ENCODE measurements around the gene ITPR3.

The ITPR3 gene

DNA sequence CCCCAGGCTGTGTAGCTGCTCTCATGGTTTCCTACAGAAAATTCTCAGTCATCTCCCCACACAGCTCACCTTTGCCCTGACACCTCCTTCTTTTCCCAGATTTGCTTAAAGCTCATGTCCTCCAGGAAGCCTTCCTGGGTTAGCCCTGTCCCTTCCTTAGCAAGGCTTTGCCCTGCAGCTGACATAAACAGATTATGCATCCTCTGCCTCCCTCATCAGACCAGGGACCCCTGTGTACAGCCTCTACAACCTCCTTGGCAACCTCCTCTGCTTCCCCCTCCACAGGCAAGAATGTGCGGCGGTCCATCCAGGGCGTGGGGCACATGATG is 50.6 kb downstream of the ITPR3 start:
- no peak for DNase-seq

DNA sequence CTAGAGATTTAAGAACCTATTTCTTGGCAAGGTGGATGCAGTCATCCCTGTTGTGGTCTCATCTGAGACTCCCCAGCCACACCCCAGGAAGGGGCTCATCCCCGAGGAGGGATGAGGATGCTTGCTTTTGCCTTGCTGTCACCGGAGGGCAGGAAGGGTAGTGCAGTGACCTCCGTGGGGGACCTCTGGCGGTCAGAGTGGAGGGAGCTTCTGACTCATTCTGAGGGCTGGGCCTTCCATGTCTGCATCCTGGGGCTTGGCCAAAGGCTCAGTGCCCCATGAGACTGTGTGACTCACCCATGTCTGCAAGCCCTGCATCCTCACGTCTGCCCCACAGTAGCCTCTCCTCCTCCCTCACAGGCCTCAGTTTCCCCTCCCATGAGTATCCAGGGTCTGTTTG is 51.7 kb downstream of the ITPR3 start:
- no peak for DNase-seq

- DNase-seq = no peak
These were observed 52.7 kb downstream of the ITPR3 start for GRCh38 chr6:33673851-33674250.

- no peak for DNase-seq
These were observed 54.8 kb downstream of the ITPR3 start for GRCh38 chr6:33675968-33676367.

- no peak for DNase-seq
These were observed 55.5 kb downstream of the ITPR3 start for GRCh38 chr6:33676416-33677142.

DNA sequence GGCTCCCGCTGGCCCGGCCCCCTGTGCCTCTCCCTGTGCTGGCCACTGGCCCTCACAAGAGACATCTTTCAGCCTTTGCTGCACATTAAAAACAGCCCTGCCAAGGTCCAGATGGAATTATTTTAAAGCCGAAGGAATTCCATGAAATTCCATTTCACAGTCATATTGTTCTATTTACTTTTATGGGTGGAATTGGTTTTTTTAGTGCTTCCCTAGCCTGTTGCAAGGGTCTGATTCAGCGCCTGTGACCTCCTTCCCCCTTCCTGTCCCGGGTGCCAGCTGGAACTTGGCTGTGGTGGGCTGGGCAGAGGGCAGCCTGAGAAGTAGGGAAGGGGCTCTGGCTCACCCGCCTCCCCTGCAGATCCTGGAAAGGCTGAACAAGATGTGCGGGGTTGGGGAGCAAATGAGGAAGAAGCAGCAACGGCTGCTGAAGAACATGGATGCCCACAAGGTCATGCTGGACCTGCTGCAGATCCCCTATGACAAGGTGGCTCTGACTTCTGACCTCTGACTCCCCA is 56.1 kb downstream of the ITPR3 start:
- no peak for DNase-seq

DNA sequence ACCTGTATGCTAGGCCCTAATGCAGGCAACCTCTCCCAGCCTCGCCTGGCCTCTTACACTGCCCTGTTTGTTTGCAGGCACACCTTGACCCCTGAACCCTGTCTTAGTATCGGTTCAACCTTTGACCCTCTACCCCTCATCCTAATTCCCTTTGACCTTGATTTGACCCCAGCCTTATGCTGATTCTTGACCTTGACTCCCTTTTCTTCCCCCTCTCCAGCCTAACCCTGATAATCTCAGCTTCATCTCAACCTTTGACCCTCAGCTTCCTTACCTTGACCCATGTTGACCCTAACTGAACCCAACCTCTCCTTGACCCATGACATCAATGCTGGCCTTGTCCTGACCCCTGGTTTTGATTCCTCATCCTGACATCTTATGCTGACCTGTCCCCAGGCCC is 56.6 kb downstream of the ITPR3 start:
- no peak for DNase-seq

- no peak for DNase-seq
These were observed 57.3 kb downstream of the ITPR3 start for GRCh38 chr6:33678233-33678931.

DNA sequence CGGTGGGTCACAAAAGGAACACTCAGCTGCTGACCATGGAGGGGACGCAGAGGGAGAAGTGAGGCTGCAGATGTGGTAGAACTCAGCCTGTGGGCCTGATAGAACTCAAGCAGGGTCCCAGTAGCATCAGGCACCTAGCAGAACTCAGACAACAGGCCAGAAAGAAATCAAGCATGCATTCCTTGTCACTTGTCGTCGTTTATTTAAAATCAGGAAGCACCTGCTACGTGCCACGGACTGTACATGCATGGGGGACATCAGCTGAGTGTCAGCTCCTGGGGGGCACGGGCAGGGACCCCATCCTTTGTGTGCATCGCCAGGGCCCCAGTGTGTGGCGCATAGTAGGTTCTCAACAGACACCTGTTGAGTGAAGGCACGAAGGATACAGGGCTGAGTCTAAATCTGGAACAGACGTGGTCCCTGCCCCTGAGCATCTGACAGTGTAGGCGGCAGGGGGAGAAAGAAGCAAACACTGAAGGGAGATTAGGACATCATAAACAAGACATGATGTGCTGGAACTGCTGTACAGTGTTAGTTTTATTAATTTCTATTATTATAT is 57.9 kb downstream of the ITPR3 start:
- no peak for DNase-seq

DNA sequence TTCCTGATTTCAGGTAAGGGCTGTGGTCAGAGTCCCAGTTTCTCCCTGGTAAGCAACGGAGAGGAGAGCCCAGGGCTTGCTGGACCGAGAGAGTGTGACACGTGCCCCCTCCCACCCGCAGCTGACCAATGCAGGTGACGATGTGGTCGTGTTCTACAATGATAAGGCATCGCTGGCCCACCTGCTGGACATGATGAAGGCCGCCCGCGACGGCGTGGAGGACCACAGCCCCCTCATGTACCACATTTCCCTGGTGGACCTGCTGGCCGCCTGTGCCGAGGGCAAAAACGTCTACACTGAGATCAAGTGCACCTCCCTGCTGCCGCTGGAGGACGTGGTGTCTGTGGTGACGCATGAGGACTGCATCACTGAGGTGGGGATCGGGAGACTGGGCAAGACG is 58.6 kb downstream of the ITPR3 start:
- no peak for DNase-seq

GRCh38 chr6:33682341-33682740 is 61.2 kb downstream of the ITPR3 start:
- DNase-seq = no peak

- no peak for DNase-seq
These were observed 62.0 kb downstream of the ITPR3 start for GRCh38 chr6:33683051-33683571.

DNA sequence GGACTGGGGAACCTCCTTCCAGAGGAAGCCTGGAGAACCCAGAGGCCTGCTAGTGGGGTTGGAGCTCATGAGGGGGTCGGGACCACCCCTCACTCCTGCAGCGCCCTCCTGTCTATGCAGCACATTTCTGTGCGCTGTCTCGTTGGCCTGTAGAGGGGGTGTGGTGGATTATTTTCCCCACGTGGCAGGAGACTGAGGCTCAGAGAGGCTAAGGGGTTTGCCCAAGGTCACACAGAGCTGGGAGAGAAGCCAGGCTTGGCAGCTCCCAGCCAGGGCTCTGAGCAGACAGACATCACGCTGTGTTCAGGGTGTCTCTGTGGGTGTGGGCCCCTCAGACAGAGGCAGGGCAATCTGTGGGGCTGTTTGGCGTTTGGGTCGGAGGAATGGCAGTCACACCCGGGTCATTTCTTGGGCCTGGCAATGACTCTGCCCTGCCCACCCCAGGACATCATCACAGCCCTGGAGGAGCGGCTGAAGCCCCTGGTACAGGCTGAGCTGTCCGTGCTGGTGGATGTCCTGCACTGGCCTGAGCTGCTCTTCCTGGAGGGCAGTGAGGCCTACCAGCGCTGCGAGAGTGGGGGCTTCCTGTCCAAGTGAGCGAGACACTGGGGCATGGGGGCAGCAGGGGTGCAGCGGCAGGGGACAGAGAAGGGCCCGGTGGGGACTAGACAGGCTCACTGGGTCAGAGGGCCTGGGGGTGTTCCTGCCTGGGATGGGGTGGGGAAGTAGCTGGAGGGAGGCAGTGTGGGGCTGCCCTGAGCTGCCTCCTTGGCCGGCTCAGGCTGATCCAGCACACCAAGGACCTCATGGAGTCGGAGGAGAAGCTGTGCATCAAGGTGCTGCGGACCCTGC is 62.7 kb downstream of the ITPR3 start:
- no peak for DNase-seq

DNA sequence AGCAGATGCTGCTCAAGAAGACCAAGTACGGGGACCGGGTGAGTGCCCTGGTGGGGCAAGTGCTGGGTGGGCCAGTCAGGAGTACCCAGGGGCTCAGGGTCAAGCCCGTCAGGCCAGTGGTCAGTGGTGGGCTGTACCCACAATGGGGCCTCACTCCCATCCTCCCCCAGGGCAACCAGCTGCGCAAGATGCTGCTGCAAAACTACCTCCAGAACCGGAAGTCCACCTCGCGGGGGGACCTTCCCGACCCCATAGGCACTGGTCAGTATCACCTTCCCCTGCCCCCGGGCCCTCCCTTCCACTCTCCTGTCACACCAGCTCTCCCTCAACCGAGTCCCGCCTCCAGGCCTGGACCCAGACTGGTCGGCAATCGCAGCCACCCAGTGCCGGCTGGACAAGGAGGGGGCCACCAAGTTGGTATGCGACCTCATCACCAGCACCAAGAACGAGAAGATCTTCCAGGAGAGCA is 63.3 kb downstream of the ITPR3 start:
- no peak for DNase-seq

- DNase-seq = no peak
These were observed 63.9 kb downstream of the ITPR3 start for GRCh38 chr6:33684983-33685382.

DNA sequence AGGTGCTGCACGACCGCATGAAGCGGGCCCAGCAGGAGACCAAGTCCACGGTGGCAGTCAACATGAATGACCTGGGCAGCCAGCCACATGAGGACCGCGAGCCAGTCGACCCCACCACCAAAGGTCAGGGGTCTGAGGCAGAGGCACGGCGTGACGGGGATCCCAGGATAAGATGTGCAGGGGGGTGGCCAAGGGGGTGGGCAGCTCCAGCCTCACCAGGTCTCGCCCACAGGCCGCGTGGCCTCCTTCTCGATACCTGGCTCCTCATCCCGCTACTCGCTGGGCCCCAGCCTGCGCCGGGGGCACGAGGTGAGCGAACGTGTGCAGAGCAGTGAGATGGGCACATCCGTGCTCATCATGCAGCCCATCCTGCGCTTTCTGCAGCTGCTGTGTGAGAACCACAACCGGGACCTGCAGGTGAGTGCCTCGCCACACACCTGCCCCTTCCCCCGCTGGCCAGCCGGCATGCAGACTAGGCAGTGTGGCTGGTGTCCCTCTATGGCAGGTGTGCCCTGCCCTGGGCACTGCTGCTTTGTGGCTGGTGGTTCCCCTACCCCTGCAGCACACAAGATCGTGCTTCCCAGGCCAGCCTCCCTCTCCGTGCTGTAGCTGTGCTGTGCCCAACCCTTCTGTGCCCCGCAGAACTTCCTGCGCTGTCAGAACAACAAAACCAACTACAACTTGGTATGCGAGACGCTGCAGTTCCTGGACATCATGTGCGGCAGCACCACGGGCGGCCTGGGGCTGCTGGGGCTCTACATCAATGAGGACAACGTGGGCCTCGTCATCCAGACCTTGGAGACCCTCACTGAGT is 64.5 kb downstream of the ITPR3 start:
- no peak for DNase-seq

DNA sequence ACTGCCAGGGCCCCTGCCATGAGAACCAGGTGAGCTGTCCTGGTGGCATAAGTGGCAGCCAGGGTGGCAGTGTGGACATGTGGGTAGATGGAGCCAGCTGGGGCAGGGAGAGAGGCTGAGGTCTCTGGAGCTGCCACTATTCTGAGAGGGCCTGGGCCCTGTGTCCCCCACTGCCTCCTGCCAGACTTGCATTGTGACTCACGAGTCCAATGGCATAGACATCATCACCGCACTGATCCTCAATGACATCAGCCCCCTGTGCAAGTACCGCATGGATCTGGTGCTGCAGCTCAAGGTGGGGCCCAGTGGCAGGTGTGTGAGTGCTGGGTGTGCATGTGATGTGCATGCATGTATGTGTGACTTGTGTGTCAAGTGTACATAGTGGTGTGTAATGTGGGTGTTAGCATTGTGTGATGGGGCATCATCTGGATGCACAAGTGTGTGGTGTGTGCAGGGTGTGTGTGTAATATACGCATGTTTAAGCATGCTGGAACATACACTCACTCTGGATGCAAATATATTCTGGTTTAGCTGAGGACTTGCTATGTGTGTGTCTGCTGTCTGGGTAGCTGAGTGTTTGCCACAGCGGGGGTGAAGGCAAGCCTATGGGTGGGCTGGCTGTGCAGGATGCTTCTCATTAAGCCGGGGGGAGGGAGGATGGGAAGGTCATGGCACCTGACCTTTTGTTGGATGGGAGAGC is 65.3 kb downstream of the ITPR3 start:
- no peak for DNase-seq

- DNase-seq = no peak
These were observed 66.2 kb downstream of the ITPR3 start for GRCh38 chr6:33686981-33687975.

DNA sequence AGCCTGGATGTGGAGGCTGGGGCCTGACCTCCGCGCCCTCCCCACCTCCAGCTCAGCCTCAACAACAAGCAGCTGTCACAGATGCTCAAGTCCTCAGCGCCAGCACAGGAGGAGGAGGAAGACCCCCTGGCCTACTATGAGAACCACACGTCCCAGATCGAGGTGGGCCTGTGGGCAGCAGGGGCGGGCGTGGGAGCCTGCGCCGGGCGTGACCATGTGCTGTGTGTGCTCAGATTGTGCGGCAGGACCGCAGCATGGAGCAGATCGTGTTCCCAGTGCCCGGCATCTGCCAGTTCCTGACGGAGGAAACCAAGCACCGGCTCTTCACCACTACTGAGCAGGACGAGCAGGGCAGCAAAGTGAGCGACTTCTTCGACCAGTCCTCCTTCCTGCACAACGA is 66.9 kb downstream of the ITPR3 start:
- DNase-seq = no peak
